SW 1271 (cell line): ENCODE measurements around the gene KNDC1.

Source experiments
- DNase-seq, 2 experiments: peaks; one replicate each; lab custom pipeline; 2025; lab: John Stamatoyannopoulos, UW

Gene KNDC1

GRCh38 chr10:133191651-133192050 is 31.6 kb downstream of the KNDC1 start:
- DNase-seq, result no peak

GRCh38 chr10:133194151-133194550 is 34.1 kb downstream of the KNDC1 start:
- no peak for DNase-seq

GRCh38 chr10:133195096-133195495 is 35.1 kb downstream of the KNDC1 start:
- DNase-seq, result no peak

- DNase-seq, result no peak
Measured at GRCh38 chr10:133195611-133196010, 35.6 kb downstream of the KNDC1 start.

GRCh38 chr10:133196221-133196915 is 36.3 kb downstream of the KNDC1 start:
- no peak for DNase-seq

GRCh38 chr10:133196936-133197758 is 37.1 kb downstream of the KNDC1 start:
- DNase-seq, result no peak

GRCh38 chr10:133197786-133198185 is 37.8 kb downstream of the KNDC1 start:
- no peak for DNase-seq

GRCh38 chr10:133198206-133198605 is 38.2 kb downstream of the KNDC1 start:
- no peak for DNase-seq

GRCh38 chr10:133198621-133199487 is 38.8 kb downstream of the KNDC1 start:
- no peak for DNase-seq

- DNase-seq, result no peak
Measured at GRCh38 chr10:133199488-133199885, 39.5 kb downstream of the KNDC1 start.

GRCh38 chr10:133199992-133200611 is 40.1 kb downstream of the KNDC1 start:
- no peak for DNase-seq

GRCh38 chr10:133200621-133201031 is 40.6 kb downstream of the KNDC1 start:
- DNase-seq, result no peak

- DNase-seq, result no peak
Measured at GRCh38 chr10:133201151-133201947, 41.3 kb downstream of the KNDC1 start.

- no peak for DNase-seq
Measured at GRCh38 chr10:133201948-133202725, 42.1 kb downstream of the KNDC1 start.

GRCh38 chr10:133202778-133203651 is 43.0 kb downstream of the KNDC1 start:
- DNase-seq, result no peak

GRCh38 chr10:133203652-133204195 is 43.7 kb downstream of the KNDC1 start:
- no peak for DNase-seq

GRCh38 chr10:133204226-133205015 is 44.4 kb downstream of the KNDC1 start:
- DNase-seq, result no peak

GRCh38 chr10:133205146-133205545 is 45.1 kb downstream of the KNDC1 start:
- no peak for DNase-seq
